ENCODE measurements around the gene SPAST.

GRCh38 chr2:32060266-32060665 lies 3.1 kb upstream of the SPAST start:
- TF ChIP-seq CTCF (IDR thresholded peaks at IDR 0.05) (no peak), EP300 (IDR thresholded peaks at IDR 0.05) (no peak)
